Stimulated activated naive CD8-positive, alpha-beta T cell treated with anti-CD3 and anti-CD28 coated beads, Interleukin-15, Interleukin-2, amounts not matched to agents 100 ng/mL and 50 ng/mL, for 24 hours (primary cell): ENCODE results near the gene UNC79.

Source experiments
- H3K27ac Mint-ChIP-seq: one replicate; pipeline ENCODE4 v1.8.0; 2021; ENCODE audit warnings: mild to moderate bottlenecking, mixed read lengths
- H3K27me3 Mint-ChIP-seq: one replicate; pipeline ENCODE4 v1.8.0; 2021; ENCODE audit warnings: mixed read lengths
- H3K36me3 Mint-ChIP-seq: one replicate; pipeline ENCODE4 v1.8.0; 2021; ENCODE audit warnings: low read depth, mixed read lengths
- H3K4me1 Mint-ChIP-seq: one replicate; pipeline ENCODE4 v1.8.0; 2021; ENCODE audit warnings: low read depth, mixed read lengths
- H3K4me3 Mint-ChIP-seq: one replicate; pipeline ENCODE4 v1.8.0; 2021; ENCODE audit warnings: mild to moderate bottlenecking, mixed read lengths
- H3K9me3 Mint-ChIP-seq: one replicate; pipeline ENCODE4 v1.8.0; 2021; ENCODE audit warnings: mixed read lengths

The UNC79 gene

DNA sequence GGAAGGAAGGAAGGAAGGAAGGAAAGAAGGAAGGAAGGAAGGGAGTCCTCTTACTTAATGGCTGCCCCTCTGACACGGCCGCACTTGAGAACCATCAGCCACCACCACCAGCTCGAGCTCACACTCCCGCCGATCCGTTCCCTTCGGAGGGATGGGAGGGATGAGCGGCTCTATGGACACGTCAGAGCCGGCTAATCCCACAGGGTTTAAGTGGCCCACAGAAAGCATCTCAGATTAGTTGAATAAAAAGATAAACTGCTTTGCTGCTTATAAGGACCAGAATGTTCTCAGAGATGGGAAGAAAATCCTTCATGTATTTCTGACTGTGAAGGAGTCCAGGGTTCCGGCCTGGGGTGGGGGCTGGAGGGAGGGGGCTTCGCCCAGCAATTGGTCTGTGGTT, 326.5 kb downstream of the UNC79 start:
- Mint-ChIP-seq H3K27me3 (peaks cover 9% of the 10 kb centered on the region), H3K4me1 (no peaks in the 10 kb centered on the region), H3K4me3 (no peak overlapping the region), H3K36me3 (no peaks in the 10 kb centered on the region), H3K9me3 (no peaks in the 10 kb centered on the region), H3K27ac (no peak overlapping the region)
